Non-pigmented ciliary epithelial cell (primary cell): ENCODE results near the gene MYO1E.
"Not testable (repeated sequence)": the region's sequence is repeated elsewhere in the genome, so short reads cannot be mapped to it uniquely, and the experiment has no call there.

Source experiments
- DNase-seq: peaks from one replicate; pipeline ENCODE4 v3.0.0-alpha.2; 2010; ENCODE audit warnings: low read depth

The MYO1E gene

GRCh38 chr15:59291213-59291549, 81.5 kb downstream of the MYO1E start:
- DNase-seq = no peak

GRCh38 chr15:59290295-59291212, 82.1 kb downstream of the MYO1E start:
- no peak for DNase-seq

- DNase-seq = no peak
These were observed 83.1 kb downstream of the MYO1E start for GRCh38 chr15:59289574-59289973.

- DNase-seq = no peak
These were observed 88.8 kb downstream of the MYO1E start for GRCh38 chr15:59283717-59284391.

DNA sequence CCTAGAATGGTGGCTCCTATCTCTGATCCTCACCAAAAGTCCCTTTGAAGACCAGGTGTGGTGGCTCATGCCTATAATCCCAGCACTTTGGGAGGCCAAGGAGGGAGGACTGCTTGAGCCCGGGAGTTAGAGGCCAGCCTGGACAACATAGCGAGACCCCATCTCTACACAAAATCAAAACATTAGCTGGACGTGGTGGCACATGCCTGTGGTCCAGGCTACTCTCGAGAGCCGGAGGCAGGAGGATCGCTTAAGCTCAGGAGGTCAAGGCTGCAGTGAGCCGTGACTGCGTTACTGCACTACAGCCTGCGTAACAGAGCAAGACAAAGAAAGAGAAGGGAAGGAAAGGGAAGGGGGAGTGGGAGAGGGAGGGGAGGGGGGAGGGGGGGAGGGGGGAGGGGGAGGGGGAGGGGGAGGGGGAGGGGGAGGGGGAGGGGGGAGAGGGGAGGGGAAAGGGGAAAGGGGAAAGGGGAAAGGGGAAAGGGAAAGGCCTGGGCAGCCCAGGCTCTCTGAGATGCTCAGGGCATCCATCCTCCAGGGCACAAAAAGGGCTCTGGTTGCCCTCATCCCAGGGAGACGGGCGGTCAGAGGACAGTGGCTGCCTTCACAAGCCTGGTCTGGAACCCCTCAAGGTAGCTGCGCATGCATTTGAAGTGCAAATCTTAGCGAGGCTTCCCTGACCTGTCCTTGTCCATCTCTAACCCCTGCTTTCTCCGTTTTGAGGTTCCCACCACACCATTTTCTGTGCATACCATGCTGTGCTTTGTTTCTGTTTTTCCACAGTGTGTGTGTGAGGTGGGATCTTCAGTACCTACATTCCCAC, 89.9 kb downstream of the MYO1E start:
- DNase-seq = no peak

GRCh38 chr15:59281699-59282098, 91.0 kb downstream of the MYO1E start:
- DNase-seq = no peak

- DNase-seq = no peak
These were observed 91.8 kb downstream of the MYO1E start for GRCh38 chr15:59280855-59281254.

- not testable (repeated sequence) for DNase-seq
These were observed 92.4 kb downstream of the MYO1E start for GRCh38 chr15:59280292-59280691.

DNA sequence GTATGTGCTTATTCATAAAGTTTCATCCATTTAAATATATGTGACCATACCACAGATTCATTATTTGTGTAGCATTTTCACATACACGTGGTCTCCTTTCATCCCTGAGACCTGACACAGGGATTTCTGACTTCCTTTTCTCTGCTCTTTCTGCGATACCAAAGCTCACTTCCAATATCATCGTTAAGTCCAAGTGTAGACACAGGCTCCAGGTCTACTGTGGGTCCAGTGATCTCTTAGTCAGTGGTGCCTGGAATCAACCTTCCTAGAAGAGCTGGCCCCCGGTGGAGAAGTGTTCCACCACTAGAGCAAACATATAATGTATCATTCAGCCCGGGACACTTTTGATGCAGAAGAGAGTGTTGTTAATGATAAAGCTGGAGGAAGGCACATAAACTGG, 93.6 kb downstream of the MYO1E start:
- DNase-seq = no peak

DNA sequence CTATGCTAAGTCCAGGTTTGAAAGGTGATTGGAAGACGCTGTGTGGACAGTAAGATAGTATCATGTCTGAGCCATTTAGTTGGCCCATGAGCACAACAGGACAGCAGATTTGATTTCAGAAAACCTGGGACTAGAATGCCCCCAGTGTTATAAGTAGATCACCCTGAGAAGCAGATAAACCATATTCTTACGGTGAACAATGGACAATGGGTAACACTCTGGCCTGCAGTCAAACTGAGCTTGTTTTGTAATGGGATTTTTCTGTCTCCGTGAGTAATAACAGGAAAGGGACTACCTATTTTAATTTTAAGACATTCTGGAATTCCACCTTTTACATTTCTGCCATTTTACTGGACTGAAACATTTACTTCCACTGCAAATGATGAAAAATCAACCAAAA, 94.6 kb downstream of the MYO1E start:
- DNase-seq = no peak

- no peak for DNase-seq
These were observed 96.2 kb downstream of the MYO1E start for GRCh38 chr15:59276225-59277178.

DNA sequence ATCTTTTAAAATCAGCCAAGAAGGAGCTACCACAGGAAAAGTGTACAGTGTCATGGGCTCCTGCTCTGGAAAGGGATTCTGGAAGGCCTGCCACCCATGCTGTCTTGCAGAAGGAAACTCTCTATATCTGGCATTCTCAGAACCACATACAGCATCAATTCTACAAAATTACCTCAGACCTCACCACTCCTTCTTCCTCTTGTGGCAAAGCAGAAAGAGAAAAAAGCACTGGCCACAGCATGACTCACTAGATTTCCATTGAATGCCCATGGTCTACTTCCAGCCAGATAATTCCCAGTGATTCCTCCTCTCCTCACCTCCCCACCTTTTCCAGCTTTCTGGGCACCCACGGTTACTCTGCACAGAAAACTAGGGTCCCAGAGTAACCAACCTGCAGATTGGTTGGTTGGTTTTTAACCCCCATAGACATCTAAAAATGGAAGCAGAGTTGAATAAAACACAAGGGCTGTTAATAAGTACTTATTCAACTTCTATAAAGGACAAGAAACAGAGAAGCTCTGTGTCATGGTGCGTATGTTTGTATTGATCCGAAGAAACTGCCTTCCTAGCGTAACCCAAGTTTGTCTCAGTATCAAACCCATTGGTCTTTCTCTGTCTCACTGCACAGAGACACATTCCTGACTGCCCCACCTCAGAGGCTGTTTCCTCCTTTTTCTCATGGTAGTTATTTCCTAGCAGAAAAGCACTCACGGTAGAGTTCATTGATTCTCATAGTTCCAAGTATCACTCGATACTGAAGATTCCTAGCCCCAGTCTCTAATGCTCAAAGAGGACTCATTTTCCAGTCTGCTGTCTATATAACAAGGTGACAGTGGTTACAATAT, 98.3 kb downstream of the MYO1E start:
- peak; percentile 48 for DNase-seq

DNA sequence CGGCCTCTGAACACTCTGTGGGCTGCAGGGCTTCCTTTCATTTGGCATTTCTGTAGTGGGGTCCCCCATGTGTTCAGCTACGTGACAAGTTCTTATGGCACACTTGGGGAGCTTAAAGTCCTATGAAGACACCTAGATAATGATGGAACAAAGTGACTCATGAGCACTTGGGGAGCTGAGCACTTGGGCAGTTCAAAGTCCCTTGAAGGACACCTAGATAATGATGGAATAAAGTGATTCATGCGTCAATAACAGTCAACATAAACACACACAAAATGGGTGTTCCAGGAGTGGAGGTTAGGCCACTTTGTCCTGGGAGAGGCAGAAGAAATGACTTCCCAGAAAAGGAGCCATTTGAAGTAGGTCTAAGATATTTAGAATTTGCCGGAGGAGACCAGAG, 99.4 kb downstream of the MYO1E start:
- no peak for DNase-seq

- no peak for DNase-seq
These were observed 101.0 kb downstream of the MYO1E start for GRCh38 chr15:59271595-59272201.

DNA sequence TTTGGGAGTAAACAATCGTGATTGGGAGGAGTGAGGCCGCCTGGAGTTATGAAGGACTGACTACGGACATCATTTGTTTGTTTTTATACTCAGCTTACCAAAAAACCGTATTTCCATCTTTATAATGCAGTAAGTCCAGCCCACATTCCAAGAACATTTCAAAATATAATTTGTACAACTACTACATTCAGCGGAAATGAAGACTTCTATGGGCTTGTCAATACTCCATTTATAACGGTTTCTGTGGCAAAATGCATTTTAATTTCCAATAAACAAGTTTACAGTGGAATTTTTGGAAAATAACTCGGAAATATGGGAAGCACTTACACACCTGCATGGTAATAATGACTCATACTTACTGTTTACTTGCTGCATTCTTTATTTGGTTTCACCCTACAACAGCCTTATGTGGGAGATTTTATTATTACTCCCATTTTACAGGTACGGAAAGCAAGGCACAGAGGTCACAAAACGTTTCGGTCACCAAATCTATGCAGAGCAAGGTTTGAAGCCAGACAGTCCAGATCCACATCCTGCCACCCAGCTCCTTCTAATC, 103.7 kb downstream of the MYO1E start:
- no peak for DNase-seq

DNA sequence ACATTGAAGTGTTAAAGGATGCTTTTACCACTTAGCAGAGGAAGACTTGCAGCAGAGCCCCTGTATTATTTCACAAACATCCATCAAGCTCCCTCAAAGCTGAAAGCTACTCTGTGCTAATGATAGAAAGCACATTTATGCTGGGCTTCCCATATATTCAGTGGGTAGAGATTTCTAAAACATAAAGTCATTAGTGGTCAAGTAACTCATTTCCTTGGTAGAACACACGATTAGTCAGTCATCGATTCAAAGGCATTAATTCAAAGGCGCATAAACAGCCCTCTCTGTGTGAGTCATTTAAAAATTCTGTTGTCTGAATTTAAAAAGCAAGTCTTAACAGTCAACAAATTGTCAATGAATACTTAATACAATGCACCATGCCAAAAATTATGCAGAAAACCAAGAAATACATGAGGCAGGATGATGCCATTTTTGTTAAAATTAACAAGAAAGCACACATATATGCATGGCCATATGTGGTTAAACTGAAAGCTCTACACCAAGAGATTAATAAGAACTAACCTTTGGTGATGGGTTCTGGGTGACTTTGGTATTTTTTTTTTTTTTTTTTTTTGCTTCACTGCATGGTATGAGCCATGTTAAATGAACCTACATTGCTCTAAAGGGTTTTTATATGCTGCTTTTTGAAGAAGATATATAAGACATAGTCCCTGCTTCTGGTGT, 104.4 kb downstream of the MYO1E start:
- peak; percentile 42 for DNase-seq

GRCh38 chr15:59266028-59266427, 106.6 kb downstream of the MYO1E start:
- DNase-seq = no peak

- DNase-seq = no peak
These were observed 110.4 kb downstream of the MYO1E start for GRCh38 chr15:59262316-59262715.

- DNase-seq = no peak
These were observed 112.6 kb downstream of the MYO1E start for GRCh38 chr15:59260090-59260489.
